Tibial nerve (tissue), 4 donors: ENCODE measurements around the gene GPR32. TPM values are rescaled to one million over a fixed set of nuclear protein-coding genes. Genes with fewer than 3 reads are reported as not detected.
"Not testable (repeated sequence)": the region's sequence is repeated elsewhere in the genome, so short reads cannot be mapped to it uniquely, and the experiment has no call there.

ENCODE experiments used
- DNase-seq, 2 donors: peaks; one replicate each; pipeline ENCODE4 v3.0.0-alpha.2; 2019; ENCODE audit warnings: low spot score in 2 of 2
- H3K27ac ChIP-seq, 4 donors: fragments of 200-600 bp; sonication (generic) in 3 of 4; one replicate each; pipeline ENCODE4 v1.5.1; 2017 to 2019; ENCODE audit warnings: mild to moderate bottlenecking in 1 of 4
- H3K27me3 ChIP-seq, 2 donors: fragments of 200-600 bp; sonication (generic) in 1 of 2; one replicate each; pipeline versions ENCODE4 v1.5.1 to v1.6.0; 2017 to 2019
- H3K36me3 ChIP-seq, 3 donors: fragments of 200-600 bp; sonication (generic); one replicate each; pipeline ENCODE4 v1.5.1; 2018 to 2019
- H3K4me1 ChIP-seq, 4 donors: fragments of 200-600 bp; sonication (generic) in 3 of 4; one replicate each; pipeline ENCODE4 v1.5.1; 2017 to 2019
- H3K4me3 ChIP-seq, 4 donors: fragments of 200-600 bp; sonication (generic) in 3 of 4; one replicate each; pipeline ENCODE4 v1.5.1; 2017 to 2019; ENCODE audit warnings: mild to moderate bottlenecking in 1 of 4, moderate library complexity in 1 of 4
- H3K9me3 ChIP-seq, 4 donors: fragments of 200-600 bp; sonication (generic) in 3 of 4; one replicate each; pipeline ENCODE4 v1.5.1; 2017 to 2019
- CTCF ChIP-seq, 5 experiments: fragments of 200-600 bp in 3 of 5; fragments of 450-650 bp in 2 of 5; sonication (generic) in 3 of 5; IDR thresholded peaks; one replicate each; pipeline ENCODE4 v1.5.1; 2016 to 2019; ENCODE audit warnings: antibody characterized with exemption in 5 of 5, mild to moderate bottlenecking in 3 of 5, moderate library complexity in 2 of 5
- EP300 ChIP-seq, 2 donors: sonication (generic); formaldehyde crosslinking; IDR thresholded peaks; one replicate each; pipeline ENCODE4 v1.6.1; 2017; ENCODE audit warnings: antibody characterized with exemption in 2 of 2, mild to moderate bottlenecking in 1 of 2
- POLR2A ChIP-seq, 2 donors: fragments of 450-650 bp; IDR thresholded peaks; one replicate each; pipeline ENCODE4 v1.6.1; 2017; ENCODE audit warnings: antibody characterized with exemption in 2 of 2, mild to moderate bottlenecking in 2 of 2, moderate library complexity in 2 of 2
- WGBS, 2 donors: methylation state at CpG; one replicate each; pipeline ENCODE4 v1.1.5; 2018; 5-methylcytosine and 5-hydroxymethylcytosine counted together
- total RNA-seq, 4 donors: library from RNA; depleted of rRNA; stranded (reverse); fragments of >200 nt; gene quantifications; one replicate each; pipeline ENCODE4 v1.1.0, GENCODE V29; 2016

GPR32 gene
- total RNA-seq, 4 donors from 2014 or later, result not detected

GRCh38 chr19:50741179-50741933 is 28.9 kb upstream of the GPR32 start:
- WGBS, 2 donors, result 70 to 73% methylated on average over 18 of the region's 18 CpGs
- Histone ChIP-seq H3K4me3 (no peak overlapping the region), H3K27me3 (peaks cover 0 to 29% of the 10 kb centered on the region in 2 donors), H3K27ac (no peak overlapping the region), H3K4me1 (no peaks in the 10 kb centered on the region), H3K9me3 (no peaks in the 10 kb centered on the region), H3K36me3 (no peaks in the 10 kb centered on the region)
- no peak for TF ChIP-seq EP300 (IDR thresholded peaks at IDR 0.05)
- no peak for TF ChIP-seq CTCF (IDR thresholded peaks at IDR 0.05)
- TF ChIP-seq POLR2A (IDR thresholded peaks at IDR 0.05), result no peak
- DNase-seq, result no peak

GRCh38 chr19:50743537-50743936 is 26.7 kb upstream of the GPR32 start:
- no peaks in the 10 kb centered on the region for H3K36me3 ChIP-seq
- WGBS, 2 donors, result 86 to 88% methylated on average over 6 of the region's 6 CpGs
- TF ChIP-seq POLR2A (IDR thresholded peaks at IDR 0.05), result no peak
- TF ChIP-seq CTCF (IDR thresholded peaks at IDR 0.05), result no peak
- TF ChIP-seq EP300 (IDR thresholded peaks at IDR 0.05), result no peak
- no peak overlapping the region for H3K27ac ChIP-seq
- no peak for DNase-seq
- H3K4me1 ChIP-seq, result no peaks in the 10 kb centered on the region
- H3K9me3 ChIP-seq, result no peaks in the 10 kb centered on the region
- H3K27me3 ChIP-seq, result peaks cover 0 to 14% of the 10 kb centered on the region in 2 donors
- H3K4me3 ChIP-seq, result no peak overlapping the region

GRCh38 chr19:50745221-50745620 is 25.0 kb upstream of the GPR32 start:
- H3K27ac ChIP-seq, result no peak overlapping the region
- peaks cover 0 to 4% of the 10 kb centered on the region in 2 donors for H3K27me3 ChIP-seq
- H3K4me3 ChIP-seq, result no peak overlapping the region
- no peak for DNase-seq
- 70 to 78% methylated on average over 10 of the region's 10 CpGs for WGBS, 2 donors
- no peaks in the 10 kb centered on the region for H3K4me1 ChIP-seq
- TF ChIP-seq POLR2A (IDR thresholded peaks at IDR 0.05) (no peak), CTCF (IDR thresholded peaks at IDR 0.05) (no peak), EP300 (IDR thresholded peaks at IDR 0.05) (no peak)
- H3K36me3 ChIP-seq, result no peaks in the 10 kb centered on the region
- H3K9me3 ChIP-seq, result no peaks in the 10 kb centered on the region

- not testable (repeated sequence) for DNase-seq, H3K9me3 ChIP-seq, H3K27me3 ChIP-seq, H3K36me3 ChIP-seq, H3K4me3 ChIP-seq, H3K27ac ChIP-seq, H3K4me1 ChIP-seq
- WGBS, 2 donors, result 83 to 86% methylated on average over 14 of the region's 14 CpGs
Measured at GRCh38 chr19:50747141-50747540, 23.1 kb upstream of the GPR32 start.

- Histone ChIP-seq H3K27me3 (peaks cover 0 to 3% of the 10 kb centered on the region in 2 donors), H3K9me3 (no peaks in the 10 kb centered on the region), H3K27ac (no peak overlapping the region), H3K4me1 (no peaks in the 10 kb centered on the region), H3K4me3 (no peak overlapping the region), H3K36me3 (no peaks in the 10 kb centered on the region)
- WGBS, 2 donors, result 73 to 78% methylated on average over 6 of the region's 6 CpGs
- no peak for DNase-seq
- no peak for TF ChIP-seq POLR2A (IDR thresholded peaks at IDR 0.05)
- no peak for TF ChIP-seq EP300 (IDR thresholded peaks at IDR 0.05)
Measured at GRCh38 chr19:50749490-50749889, 20.8 kb upstream of the GPR32 start.

- H3K36me3 ChIP-seq, result no peaks in the 10 kb centered on the region
- H3K4me1 ChIP-seq, result no peaks in the 10 kb centered on the region
- H3K27ac ChIP-seq, result no peak overlapping the region
- DNase-seq, result no peak
- 63 to 65% methylated on average over 15 of the region's 15 CpGs for WGBS, 2 donors
- H3K27me3 ChIP-seq, result peaks cover 0 to 3% of the 10 kb centered on the region in 2 donors
- no peaks in the 10 kb centered on the region for H3K9me3 ChIP-seq
- TF ChIP-seq POLR2A (IDR thresholded peaks at IDR 0.05), result no peak
- TF ChIP-seq EP300 (IDR thresholded peaks at IDR 0.05), result no peak
- no peak for TF ChIP-seq CTCF (IDR thresholded peaks at IDR 0.05)
- no peak overlapping the region for H3K4me3 ChIP-seq
Measured at GRCh38 chr19:50750010-50750409, 20.3 kb upstream of the GPR32 start.
